Right lobe of liver (tissue), 4 donors: Measurements from ENCODE around the gene CDH15.

Source experiments
- POLR2A ChIP-seq: fragments of 450-650 bp; IDR thresholded peaks from one replicate; pipeline ENCODE4 v1.6.1; 2017; ENCODE audit warnings: antibody characterized with exemption, mild to moderate bottlenecking
- TF ChIP-seq, protein P1 (sequence below), 4 donors: fragments of 200-600 bp in 3 of 4; fragments of 450-650 bp in 1 of 4; IDR thresholded peaks; one replicate each; pipeline versions ENCODE4 v1.5.1 to v1.8.0; 2016 to 2022; ENCODE audit warnings: antibody characterized with exemption in 4 of 4, mild to moderate bottlenecking in 2 of 4
- donor health status: DM: no; HTN: no; CAD: no.
- donor health status: DM: no; HTN: no; CAD: no.
- donor health status: DM: no; HTN: yes; CAD: no.

DNA sequence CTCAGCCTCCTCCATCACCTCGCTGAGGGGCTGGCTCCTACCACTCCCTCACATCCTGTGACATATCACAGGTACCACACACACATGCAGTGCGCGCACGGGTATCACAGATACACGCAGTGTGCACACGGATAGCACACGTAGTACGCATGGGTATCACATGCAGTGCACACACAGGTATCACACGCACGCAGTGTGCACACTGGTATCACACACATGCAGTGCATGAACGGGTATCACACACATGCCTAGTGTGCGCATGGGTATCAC, 47.8 kb upstream of the CDH15 start:
- TF ChIP-seq, protein P1, sequence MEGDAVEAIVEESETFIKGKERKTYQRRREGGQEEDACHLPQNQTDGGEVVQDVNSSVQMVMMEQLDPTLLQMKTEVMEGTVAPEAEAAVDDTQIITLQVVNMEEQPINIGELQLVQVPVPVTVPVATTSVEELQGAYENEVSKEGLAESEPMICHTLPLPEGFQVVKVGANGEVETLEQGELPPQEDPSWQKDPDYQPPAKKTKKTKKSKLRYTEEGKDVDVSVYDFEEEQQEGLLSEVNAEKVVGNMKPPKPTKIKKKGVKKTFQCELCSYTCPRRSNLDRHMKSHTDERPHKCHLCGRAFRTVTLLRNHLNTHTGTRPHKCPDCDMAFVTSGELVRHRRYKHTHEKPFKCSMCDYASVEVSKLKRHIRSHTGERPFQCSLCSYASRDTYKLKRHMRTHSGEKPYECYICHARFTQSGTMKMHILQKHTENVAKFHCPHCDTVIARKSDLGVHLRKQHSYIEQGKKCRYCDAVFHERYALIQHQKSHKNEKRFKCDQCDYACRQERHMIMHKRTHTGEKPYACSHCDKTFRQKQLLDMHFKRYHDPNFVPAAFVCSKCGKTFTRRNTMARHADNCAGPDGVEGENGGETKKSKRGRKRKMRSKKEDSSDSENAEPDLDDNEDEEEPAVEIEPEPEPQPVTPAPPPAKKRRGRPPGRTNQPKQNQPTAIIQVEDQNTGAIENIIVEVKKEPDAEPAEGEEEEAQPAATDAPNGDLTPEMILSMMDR (IDR thresholded peaks at IDR 0.05): no peak
- no peak for TF ChIP-seq POLR2A
